ENCODE measurements around the gene PIAS4.
"Not testable (repeated sequence)": the region's sequence is repeated elsewhere in the genome, so short reads cannot be mapped to it uniquely, and the experiment has no call there.

The PIAS4 gene

DNA sequence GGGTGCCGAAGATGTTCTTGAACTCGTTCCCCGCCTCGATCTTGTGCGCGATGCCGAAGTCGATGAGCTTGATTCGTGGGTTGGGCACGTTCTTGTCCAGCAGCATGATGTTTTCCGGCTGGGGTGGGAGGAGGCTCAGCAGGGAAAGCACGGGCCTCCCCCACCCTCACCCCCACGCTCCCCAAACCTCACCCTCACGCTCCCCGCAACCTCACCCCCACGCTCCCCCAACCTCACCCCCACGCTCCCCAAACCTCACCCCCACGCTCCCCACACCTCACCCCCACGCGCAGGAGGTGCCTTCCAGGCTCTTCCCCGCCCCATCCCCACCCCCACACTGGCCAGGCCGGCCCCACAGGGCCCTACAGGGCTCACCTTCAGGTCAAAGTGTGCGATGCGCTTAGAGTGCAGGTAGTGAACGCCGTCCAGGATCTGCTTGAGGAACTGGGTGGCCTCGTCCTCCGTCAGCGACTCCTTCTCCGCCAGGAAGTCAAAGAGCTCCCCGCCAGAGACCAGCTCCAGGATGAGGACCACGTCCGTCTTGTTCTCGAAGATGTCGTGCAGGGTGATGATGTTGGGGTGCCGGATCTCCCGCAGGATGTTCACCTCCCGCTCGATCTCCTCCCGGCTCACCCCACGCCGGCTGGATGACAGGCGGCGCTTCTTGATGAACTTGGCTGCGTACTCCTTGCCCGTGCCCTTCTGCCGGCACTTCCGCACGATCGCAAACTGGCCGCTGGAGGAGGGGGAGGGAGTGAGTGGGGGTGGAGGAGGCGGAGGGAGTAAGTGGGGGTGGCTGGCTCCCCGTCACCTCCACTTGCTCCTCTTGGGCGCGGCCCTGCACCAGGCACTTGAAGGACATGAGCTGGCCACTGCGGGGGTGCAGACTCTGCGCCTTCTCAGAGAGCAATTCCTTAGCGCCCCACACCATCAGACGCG, 43.0 kb upstream of the PIAS4 start:
- ChIA-PET CTCF (interaction anchor here (1.3 kb wide), 1 partner anchor 24 kb away, joined by 3 read pairs; no protein-coding TSS in a partner anchor), POLR2A (interaction anchor here (0.6 kb wide), 1 partner anchor 18 kb away, joined by 5 read pairs; no protein-coding TSS in a partner anchor)
- DNase-seq (ENCODE audit: extremely low spot score) = no peak
- TF ChIP-seq, protein P1, sequence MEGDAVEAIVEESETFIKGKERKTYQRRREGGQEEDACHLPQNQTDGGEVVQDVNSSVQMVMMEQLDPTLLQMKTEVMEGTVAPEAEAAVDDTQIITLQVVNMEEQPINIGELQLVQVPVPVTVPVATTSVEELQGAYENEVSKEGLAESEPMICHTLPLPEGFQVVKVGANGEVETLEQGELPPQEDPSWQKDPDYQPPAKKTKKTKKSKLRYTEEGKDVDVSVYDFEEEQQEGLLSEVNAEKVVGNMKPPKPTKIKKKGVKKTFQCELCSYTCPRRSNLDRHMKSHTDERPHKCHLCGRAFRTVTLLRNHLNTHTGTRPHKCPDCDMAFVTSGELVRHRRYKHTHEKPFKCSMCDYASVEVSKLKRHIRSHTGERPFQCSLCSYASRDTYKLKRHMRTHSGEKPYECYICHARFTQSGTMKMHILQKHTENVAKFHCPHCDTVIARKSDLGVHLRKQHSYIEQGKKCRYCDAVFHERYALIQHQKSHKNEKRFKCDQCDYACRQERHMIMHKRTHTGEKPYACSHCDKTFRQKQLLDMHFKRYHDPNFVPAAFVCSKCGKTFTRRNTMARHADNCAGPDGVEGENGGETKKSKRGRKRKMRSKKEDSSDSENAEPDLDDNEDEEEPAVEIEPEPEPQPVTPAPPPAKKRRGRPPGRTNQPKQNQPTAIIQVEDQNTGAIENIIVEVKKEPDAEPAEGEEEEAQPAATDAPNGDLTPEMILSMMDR (IDR thresholded peaks at IDR 0.05; ENCODE audit: control extremely low read depth, extremely low read depth, low read depth, missing control alignments) = no peak

DNA sequence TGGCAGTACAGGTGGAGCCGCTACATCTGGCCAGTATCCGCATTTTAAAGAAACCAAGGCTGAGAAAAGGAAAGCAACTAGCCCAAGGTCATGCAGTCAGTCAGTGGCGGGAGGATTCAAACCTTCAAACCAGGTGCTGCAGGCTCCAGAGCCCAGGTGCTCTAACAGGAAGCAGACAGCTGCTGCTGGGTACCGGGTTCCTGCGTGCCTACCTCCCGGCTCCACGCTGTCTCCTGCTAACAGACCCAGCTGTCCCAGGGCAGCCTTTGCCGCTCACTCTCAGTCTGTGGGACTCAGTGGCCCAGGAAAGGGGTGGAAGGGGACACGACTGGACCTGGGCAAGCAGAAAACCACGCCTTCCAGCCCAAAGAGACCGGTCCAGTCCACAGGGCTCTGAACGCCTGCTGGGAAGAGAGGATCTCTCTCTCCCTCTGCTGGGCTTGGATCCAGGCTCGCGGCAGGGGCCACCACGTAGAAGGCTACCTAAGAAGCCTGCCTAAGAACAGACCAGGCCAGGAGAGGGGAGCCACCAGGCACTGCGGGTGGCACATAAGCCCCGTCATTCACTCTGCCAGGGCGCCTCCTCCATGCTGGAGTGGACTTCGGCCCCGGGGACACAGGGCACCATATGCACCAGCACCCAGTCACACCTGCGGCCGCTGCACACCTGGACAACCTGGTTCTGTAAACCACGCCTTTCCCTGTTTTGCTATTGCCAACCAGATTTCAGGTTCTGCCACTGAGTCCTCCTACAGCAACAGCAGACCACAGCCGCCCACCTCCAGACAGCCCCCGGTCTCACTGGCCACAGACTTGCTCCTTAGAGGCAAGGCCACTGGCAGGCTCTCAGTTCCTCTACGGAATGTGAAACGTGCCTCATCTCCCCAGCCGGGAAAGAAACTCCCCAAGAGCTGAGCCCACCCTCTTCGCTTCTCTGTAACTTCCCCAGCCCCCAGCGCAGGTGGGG, 41.2 kb upstream of the PIAS4 start:
- TF ChIP-seq, protein P1 (IDR thresholded peaks at IDR 0.05; ENCODE audit: control extremely low read depth, extremely low read depth, low read depth, missing control alignments) = no peak
- no peak for DNase-seq (ENCODE audit: extremely low spot score)
- ChIA-PET CTCF (no interaction called here), POLR2A (no interaction called here)

DNA sequence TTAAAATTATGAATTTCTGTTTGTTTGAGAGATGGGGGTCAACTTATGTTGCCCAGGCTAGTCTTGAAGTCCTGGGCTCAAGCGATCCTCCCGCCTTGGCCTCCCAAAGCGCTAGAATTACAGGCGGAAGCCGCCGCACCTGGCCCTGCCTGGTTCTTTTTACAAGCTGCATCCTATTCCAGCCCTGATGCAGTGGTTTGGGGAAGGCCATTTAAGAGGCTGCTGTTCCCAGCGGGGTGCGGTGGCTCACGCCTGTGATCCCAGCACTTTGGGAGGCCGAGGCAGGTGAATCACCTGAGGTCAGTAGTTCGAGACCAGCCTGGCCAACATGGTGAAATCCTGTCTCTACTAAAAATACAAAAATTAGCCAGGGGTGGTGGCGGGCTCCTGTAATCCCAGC, 39.6 kb upstream of the PIAS4 start:
- ChIA-PET CTCF (interaction anchor here (2.4 kb wide), 1 partner anchor 12 kb away, joined by 12 read pairs; no protein-coding TSS in a partner anchor), POLR2A (interaction anchor here (0.7 to 2.0 kb wide), 2 partner anchors 8 to 13 kb away, joined by 3 to 10 read pairs; no protein-coding TSS in a partner anchor)
- DNase-seq (ENCODE audit: extremely low spot score) = not testable (repeated sequence)

DNA sequence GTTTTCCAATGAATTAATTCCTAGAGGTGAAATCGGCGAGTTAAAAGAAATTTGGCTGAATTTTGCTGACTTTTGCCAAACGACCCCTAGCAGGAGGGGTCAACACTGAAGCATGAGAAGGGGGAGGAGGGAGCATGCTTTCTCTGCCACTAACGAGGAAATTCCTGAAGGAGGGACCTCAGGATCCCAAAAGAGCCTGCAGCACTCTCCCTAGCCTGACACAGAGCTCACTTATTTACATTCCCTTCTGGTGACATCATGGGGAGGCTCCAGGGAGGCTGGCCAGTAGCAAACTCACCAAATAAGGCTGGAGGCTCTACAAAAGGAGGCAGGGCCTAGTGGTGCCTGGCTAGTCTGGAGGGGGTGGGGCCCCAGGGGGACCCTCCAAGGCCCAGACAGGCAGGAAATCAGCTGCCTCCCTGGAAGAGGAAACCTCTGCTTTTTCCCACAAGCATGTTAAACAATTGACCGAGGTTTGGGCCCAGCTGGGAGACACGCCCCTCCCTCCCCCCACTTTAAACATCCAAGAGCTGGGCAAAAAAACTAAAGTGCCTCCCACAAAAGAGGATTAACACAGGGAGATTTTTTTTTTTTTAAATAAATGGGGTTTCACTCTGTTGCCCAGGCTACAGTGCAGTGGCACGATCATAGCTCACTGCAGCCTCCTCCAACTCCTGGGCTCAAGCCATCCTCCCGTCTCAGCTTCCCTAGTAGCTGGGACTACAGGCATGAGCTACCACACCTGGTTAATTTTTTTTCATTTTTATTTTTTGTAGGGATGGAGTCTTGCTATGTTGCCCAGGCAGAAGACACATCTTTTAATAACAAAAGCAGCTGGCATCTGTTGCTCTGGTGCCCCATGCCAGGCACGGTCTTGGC, 38.7 kb upstream of the PIAS4 start:
- CTCF ChIA-PET = interaction anchor here (0.9 to 2.4 kb wide), 3 partner anchors 13 to 19 kb away, joined by 3 to 12 read pairs (median 5); partner anchors contain the start of gene EEF2
- TF ChIP-seq, protein P1 (IDR thresholded peaks at IDR 0.05; ENCODE audit: control extremely low read depth, extremely low read depth, low read depth, missing control alignments) = no peak

DNA sequence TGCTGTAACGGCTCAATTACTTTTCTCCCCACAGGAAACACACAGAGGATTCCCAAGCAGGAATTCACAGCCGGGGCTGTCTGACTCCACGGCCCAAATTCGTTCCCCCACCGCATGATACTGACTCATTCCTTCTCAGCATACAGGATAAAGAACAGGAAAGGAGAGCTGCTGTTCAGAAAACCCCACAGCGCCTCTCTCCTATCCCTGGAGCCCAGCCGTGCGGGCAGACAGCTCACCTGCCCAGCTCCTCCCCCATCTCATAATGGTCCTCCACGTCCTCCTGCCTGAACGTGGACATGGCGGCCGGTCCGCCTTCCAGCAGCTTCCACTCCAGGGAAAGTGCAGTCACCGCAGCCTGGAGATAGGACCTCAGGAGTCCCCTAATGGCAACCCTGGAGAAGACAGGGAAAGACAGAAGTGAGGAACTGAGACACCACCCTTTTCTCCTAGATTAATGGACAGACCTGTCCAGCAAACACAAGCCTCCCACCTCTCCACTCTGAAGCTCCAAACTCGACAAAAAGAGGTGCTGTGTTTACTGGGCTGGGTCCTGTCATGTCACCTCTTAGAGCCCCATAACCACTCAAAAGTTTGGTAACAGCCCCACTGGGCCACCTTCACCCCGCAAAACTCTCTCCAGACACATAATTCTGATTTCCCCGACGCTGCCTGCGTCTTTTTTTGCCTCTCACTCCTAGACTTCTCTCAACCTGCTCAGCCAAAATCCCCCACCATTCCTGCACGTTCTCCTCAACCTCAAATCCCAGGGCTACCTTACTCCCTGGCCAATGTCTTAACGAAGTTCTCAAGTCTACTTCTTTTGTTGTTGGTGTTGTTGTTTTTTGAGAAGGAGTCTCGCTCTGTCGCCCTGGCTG, 37.9 kb upstream of the PIAS4 start:
- TF ChIP-seq, protein P1 (IDR thresholded peaks at IDR 0.05; ENCODE audit: control extremely low read depth, extremely low read depth, low read depth, missing control alignments) = no peak
- POLR2A ChIA-PET = interaction anchor here (0.6 to 2.0 kb wide), 2 partner anchors 11 to 37 kb away, joined by 3 to 10 read pairs; no protein-coding TSS in a partner anchor
- CTCF ChIA-PET = interaction anchor here (0.9 to 2.4 kb wide), 3 partner anchors 14 to 18 kb away, joined by 3 to 12 read pairs (median 5); partner anchors contain the start of gene EEF2
- no peak for DNase-seq (ENCODE audit: extremely low spot score)

More for the DNA sequence above, 38.7 kb upstream of the PIAS4 start:
- no peak for DNase-seq (ENCODE audit: extremely low spot score)
- POLR2A ChIA-PET = interaction anchor here (0.6 to 2.0 kb wide), 3 partner anchors 12 to 38 kb away, joined by 3 to 10 read pairs (median 3); partner anchors contain the start of gene EEF2

All from GM10248 (cell line).